A549 (cell line): ENCODE results near the gene SFI1. TPM values are rescaled to one million over a fixed set of nuclear protein-coding genes. Genes with fewer than 3 reads are reported as not detected.

Experiments
- ATAC-seq, 2 experiments: fragments of 200-7000 bp in 1 of 2; fragments of >200 bp in 1 of 2; cut with Nextera tagmentation in 1 of 2; cut with Tn5 transposase in 1 of 2; 3 replicates each; pipeline versions ENCODE4 v1.8.0 to v1.9.1; 2018 to 2020; ENCODE audit warnings: mild to moderate bottlenecking in 1 of 2, moderate library complexity in 1 of 2
- CTCF ChIA-PET: fragments of 300-600 bp; sonication (Branson Sonifier 250); formaldehyde crosslinking; extraction: SDS; loops from one replicate; lab custom pipeline; 2021; ENCODE audit warnings: antibody characterized with exemption, inconsistent platforms; lab: Yijun Ruan, JAX
- POLR2A ChIA-PET: fragments of 350-600 bp; formaldehyde crosslinking; extraction: SDS; loops from one replicate; lab custom pipeline; 2021; ENCODE audit warnings: antibody characterized with exemption, inconsistent platforms; lab: Yijun Ruan, JAX
- DNase-seq, 2 experiments: peaks; one replicate each; pipeline versions ENCODE4 v3.0.0 to v3.0.0-alpha.2; 2011 to 2016; ENCODE audit warnings: low read depth in 1 of 2, low spot score in 1 of 2
- FAIRE-seq: peaks from 2 replicates; lab custom pipeline; 2011; peaks lifted over from hg19 to GRCh38; lab: Jason Lieb, UNC
- H3K27ac ChIP-seq, 2 experiments: fragments of >200 bp; sonication (Bioruptor Twin); formaldehyde crosslinking; 3 replicates each; pipeline ENCODE4 v1.5.1; 2016 to 2017
- H3K4me1 ChIP-seq: fragments of >200 bp; sonication (Bioruptor Twin); formaldehyde crosslinking; 3 replicates; pipeline ENCODE4 v1.6.1; 2016
- H3K4me2 ChIP-seq: fragments of >200 bp; sonication (Bioruptor Twin); formaldehyde crosslinking; 3 replicates; pipeline ENCODE4 v1.6.1; 2016
- H3K4me3 ChIP-seq: fragments of >200 bp; sonication (Bioruptor Twin); formaldehyde crosslinking; 3 replicates; pipeline ENCODE4 v1.5.1; 2016
- H3K9me3 ChIP-seq: fragments of >200 bp; sonication (Bioruptor Twin); formaldehyde crosslinking; 3 replicates; pipeline ENCODE4 v1.6.1; 2016
- CBX2 ChIP-seq: fragments of 200-600 bp; sonication (generic); IDR thresholded peaks from 2 replicates; pipeline ENCODE4 v1.6.1; 2016; ENCODE audit warnings: low read depth, mild to moderate bottlenecking, borderline replicate concordance
- CEBPB ChIP-seq, 2 experiments: fragments of >200 bp in 1 of 2; sonication (Bioruptor Twin) in 1 of 2; formaldehyde crosslinking in 1 of 2; IDR thresholded peaks; 2 replicates each; pipeline ENCODE4 v1.6.1; 2012 to 2016
- CTCF ChIP-seq: fragments of >200 bp; sonication (Bioruptor Twin); formaldehyde crosslinking; IDR thresholded peaks from 3 replicates; pipeline ENCODE4 v1.5.1; 2016
- EHF ChIP-seq: fragments of 250-450 bp; sonication (Bioruptor Pico); IDR thresholded peaks from 2 replicates; pipeline ENCODE4 v1.5.0; 2020; ENCODE audit warnings: mild to moderate bottlenecking
- EP300 ChIP-seq, 2 experiments: fragments of >200 bp; sonication (Bioruptor Twin); formaldehyde crosslinking; IDR thresholded peaks; 2 replicates in 1 of 2; 3 replicates in 1 of 2; pipeline ENCODE4 v1.6.1; 2016 to 2017
- ESRRA ChIP-seq: fragments of 150-350 bp; IDR thresholded peaks from 2 replicates; pipeline ENCODE4 v1.6.1; 2014; ENCODE audit warnings: mild to moderate bottlenecking, low read length, borderline replicate concordance
- FOSL2 ChIP-seq, 2 experiments: fragments of 450-650 bp in 1 of 2; fragments of >200 bp in 1 of 2; sonication (Bioruptor Twin) in 1 of 2; formaldehyde crosslinking; IDR thresholded peaks; 2 replicates each; pipeline versions ENCODE4 v1.5.0 to v1.6.1; 2016 to 2020; ENCODE audit warnings: mild to moderate bottlenecking in 1 of 2, moderate library complexity in 1 of 2
- GATA3 ChIP-seq: IDR thresholded peaks from 2 replicates; pipeline ENCODE4 v1.6.1; 2012; ENCODE audit warnings: borderline replicate concordance
- HOXA7 ChIP-seq: fragments of 250-450 bp; sonication (Bioruptor Pico); IDR thresholded peaks from 2 replicates; pipeline ENCODE4 v1.5.0; 2020; ENCODE audit warnings: mild to moderate bottlenecking, moderate library complexity
- HOXB13 ChIP-seq: fragments of 250-450 bp; sonication (Bioruptor Pico); IDR thresholded peaks from 2 replicates; pipeline ENCODE4 v1.5.0; 2020; ENCODE audit warnings: low read depth, mild to moderate bottlenecking, moderate library complexity
- HOXB5 ChIP-seq: fragments of 250-450 bp; sonication (Bioruptor Pico); IDR thresholded peaks from 2 replicates; pipeline ENCODE4 v1.5.0; 2020; ENCODE audit warnings: mild to moderate bottlenecking, moderate library complexity
- KDM5A ChIP-seq: fragments of 200-600 bp; sonication (generic); IDR thresholded peaks from 2 replicates; pipeline ENCODE4 v1.6.1; 2016; ENCODE audit warnings: antibody characterized with exemption, mild to moderate bottlenecking
- MAFK ChIP-seq: fragments of 450-650 bp; IDR thresholded peaks from 2 replicates; pipeline ENCODE4 v1.6.1; 2014; ENCODE audit not compliant: partially characterized antibody
- MAX ChIP-seq: IDR thresholded peaks from 2 replicates; pipeline ENCODE4 v1.6.1; 2012
- MAZ ChIP-seq: fragments of 150-350 bp; IDR thresholded peaks from 2 replicates; pipeline ENCODE4 v1.6.1; 2014; ENCODE audit warnings: antibody characterized with exemption, low read depth, low read length, borderline replicate concordance
- MYC ChIP-seq: IDR thresholded peaks from 2 replicates; pipeline ENCODE4 v1.6.1; 2012; ENCODE audit warnings: mild to moderate bottlenecking, inconsistent platforms, low read length, improper control_type of control experiment, borderline replicate concordance
- NFE2L2 ChIP-seq: fragments of 150-350 bp; conservative IDR thresholded peaks from 2 replicates; pipeline ENCODE4 v1.6.1; 2014; ENCODE audit warnings: low read length
- NPAS2 ChIP-seq: fragments of 250-450 bp; sonication (Bioruptor Pico); IDR thresholded peaks from 2 replicates; pipeline ENCODE4 v1.8.0; 2022; ENCODE audit warnings: mild to moderate bottlenecking, moderate library complexity, borderline replicate concordance
- PBX3 ChIP-seq: IDR thresholded peaks from 2 replicates; pipeline ENCODE4 v1.6.1; 2012
- POLR2A ChIP-seq: IDR thresholded peaks from 2 replicates; pipeline ENCODE4 v1.6.1; 2012; ENCODE audit warnings: mild to moderate bottlenecking, low read length
- RARB ChIP-seq: fragments of 250-450 bp; sonication (Bioruptor Pico); IDR thresholded peaks from 2 replicates; pipeline ENCODE4 v1.8.0; 2021; ENCODE audit warnings: mild to moderate bottlenecking, moderate library complexity
- REST ChIP-seq: fragments of 200-600 bp; sonication (generic); IDR thresholded peaks from 2 replicates; pipeline ENCODE4 v1.6.1; 2016; ENCODE audit warnings: antibody characterized with exemption, mild to moderate bottlenecking, moderate library complexity
- RFX5 ChIP-seq: fragments of 450-650 bp; IDR thresholded peaks from 2 replicates; pipeline ENCODE4 v1.7.1; 2014; ENCODE audit warnings: antibody characterized with exemption, mild to moderate bottlenecking, moderate library complexity
- SMC3 ChIP-seq: fragments of >200 bp; sonication (Bioruptor Twin); formaldehyde crosslinking; IDR thresholded peaks from 3 replicates; pipeline ENCODE4 v1.6.1; 2018; ENCODE audit warnings: inconsistent platforms
- TP53 ChIP-seq: fragments of 250-450 bp; sonication (Bioruptor Pico); IDR thresholded peaks from 2 replicates; pipeline ENCODE4 v1.5.0; 2021; ENCODE audit warnings: mild to moderate bottlenecking, moderate library complexity
- USF2 ChIP-seq: fragments of 450-650 bp; IDR thresholded peaks from 2 replicates; pipeline ENCODE4 v1.6.1; 2014; ENCODE audit warnings: antibody characterized with exemption
- WGBS: methylation state at CpG from one replicate; pipeline ENCODE4 v1.1.6; 2017; ENCODE audit errors: missing lambda C conversion rate; 5-methylcytosine and 5-hydroxymethylcytosine counted together
- polyA plus RNA-seq, 4 experiments: library from polyadenylated mRNA; depleted of rRNA in 3 of 4; stranded (reverse); fragments of >200 nt; fragmentation: RNase III in 1 of 4; extraction: RNeasy Plus Mini Kit Qiagen cat#74134 plus additional on column Dnase treatment in 1 of 4; gene quantifications; 2 replicates in 3 of 4; 3 replicates in 1 of 4; pipeline ENCODE4 v1.2.3, GENCODE V29; 2011 to 2017

Gene SFI1
- polyA plus RNA-seq, 2 of the 4 experiments (the other 2 are of a cell fraction): 6.8 to 17.9 TPM

- ChIA-PET CTCF (no interaction called here), POLR2A (no interaction called here)
- TF ChIP-seq CEBPB (IDR thresholded peaks at IDR 0.05) (no peak), GATA3 (no peak), PBX3 (no peak)
- DNase-seq (peak in 1 of 2 experiments; percentile 16), FAIRE-seq (no peak), ATAC-seq (peak in 1 of 2 experiments; percentile 65; a peak in 3 of 6 replicates)
- 29% methylated on average over 1 of the region's 1 CpG for WGBS
- Histone ChIP-seq H3K4me3 (no peak overlapping the region), H3K9me3 (no peaks in the 10 kb centered on the region), H3K4me2 (peak overlapping the region; percentile 7; the same call in 1 of the 3 replicates), H3K27ac (no peak overlapping the region), H3K4me1 (peaks cover 7% of the 10 kb centered on the region; the same call in 2 of the 3 replicates)
Measured at GRCh38 chr22:31579835-31580242, 83.5 kb downstream of the SFI1 start.

GRCh38 chr22:31583861-31584485 is 87.6 kb downstream of the SFI1 start:
- ATAC-seq: no peak
- no peak for TF ChIP-seq NFE2L2
- TF ChIP-seq CEBPB (IDR thresholded peaks at IDR 0.05): no peak
- TF ChIP-seq RARB (CRISPR knock-in tag): no peak
- no peak for TF ChIP-seq HOXA7 (CRISPR knock-in tag)
- no peak for TF ChIP-seq KDM5A
- no peak for TF ChIP-seq GATA3
- TF ChIP-seq USF2: no peak
- TF ChIP-seq TP53: no peak
- no peak for TF ChIP-seq HOXB13 (CRISPR knock-in tag)
- no peak for TF ChIP-seq EHF (CRISPR knock-in tag)
- TF ChIP-seq ESRRA: no peak
- no peak for TF ChIP-seq MAZ
- TF ChIP-seq MYC: no peak
- TF ChIP-seq CTCF: no peak
- no peak for TF ChIP-seq MAX
- no peak for TF ChIP-seq MAFK
- no peak for TF ChIP-seq NPAS2 (CRISPR knock-in tag)
- no peak for TF ChIP-seq POLR2A
- POLR2A ChIA-PET: no interaction called here
- Histone ChIP-seq H3K27ac (no peak overlapping the region), H3K4me2 (no peak overlapping the region), H3K4me1 (peaks cover 7% of the 10 kb centered on the region; the same call in 2 of the 3 replicates), H3K9me3 (no peaks in the 10 kb centered on the region), H3K4me3 (no peak overlapping the region)
- DNase-seq: no peak
- CTCF ChIA-PET: interaction anchor here (1.1 to 1.6 kb wide), 2 partner anchors 22 to 51 kb away, joined by 3 read pairs; no protein-coding TSS in a partner anchor
- no peak for FAIRE-seq
- 84% methylated on average over 3 of the region's 3 CpGs for WGBS

- TF ChIP-seq REST (no peak), FOSL2 (IDR thresholded peaks at IDR 0.05) (no peak), FOSL2 (CRISPR knock-in tag; IDR thresholded peaks at IDR 0.05) (no peak), EP300 (IDR thresholded peaks at IDR 0.05) (no peak), CBX2 (no peak), RFX5 (no peak), SMC3 (no peak), RARB (CRISPR knock-in tag) (no peak), HOXB5 (CRISPR knock-in tag) (no peak)
- Histone ChIP-seq H3K4me3 (no peak overlapping the region), H3K9me3 (no peaks in the 10 kb centered on the region), H3K4me2 (no peak overlapping the region), H3K27ac (no peak overlapping the region), H3K4me1 (peaks cover 5% of the 10 kb centered on the region; the same call in 2 of the 3 replicates)
- ChIA-PET CTCF (interaction anchor here (1.6 kb wide), 1 partner anchor 23 kb away, joined by 3 read pairs; no protein-coding TSS in a partner anchor), POLR2A (no interaction called here)
- ATAC-seq: no peak
- whole genome bisulfite sequencing: 91% methylated on average over 5 of the region's 5 CpGs
- no peak for FAIRE-seq
- DNase-seq: no peak
Measured at GRCh38 chr22:31584804-31585160, 88.4 kb downstream of the SFI1 start.
